ENCODE data around the gene SERINC4. TPM values are rescaled to one million over a fixed set of nuclear protein-coding genes. Genes with fewer than 3 reads are reported as not detected.

The SERINC4 gene
- total and polyA plus RNA-seq, 9 of the 15 experiments (the other 6 are each of a cell fraction or from before 2014, with no cell fraction given), result 0.14 to 0.86 (median 0.18) TPM; not detected in 2

GRCh38 chr15:43826508-43827341, 26.7 kb upstream of the SERINC4 start, which contains the start of gene WDR76 (continued):
- TF ChIP-seq MITF (IDR thresholded peaks at IDR 0.05) (no peak), TCFL5 (CRISPR knock-in tag; conservative IDR thresholded peaks at IDR 0.05) (no peak), SMARCA5 (IDR thresholded peaks at IDR 0.05) (no peak; the same call in 1 of the 2 replicates), HEY1 (CRISPR knock-in tag; IDR thresholded peaks at IDR 0.05; ENCODE audit: borderline replicate concordance) (no peak), ATF1 (CRISPR knock-in tag; IDR thresholded peaks at IDR 0.05) (no peak), ATF1 (tag; IDR thresholded peaks at IDR 0.05) (peak; percentile 27; the same call in 1 of the 2 replicates), PHF20 (IDR thresholded peaks at IDR 0.05; ENCODE audit: partially characterized antibody) (peak; percentile 51), POLR2B (IDR thresholded peaks at IDR 0.05; ENCODE audit: low read depth, partially characterized antibody) (peak; percentile 74), CBX2 (IDR thresholded peaks at IDR 0.05; ENCODE audit: insufficient read depth, low read length, poor library complexity, severe bottlenecking) (no peak), ZBTB8A (IDR thresholded peaks at IDR 0.05; ENCODE audit: partially characterized antibody) (no peak), SRF (CRISPR knock-in tag; IDR thresholded peaks at IDR 0.05) (peak in 1 of 2 experiments; percentile 69; a peak in 2 of 4 replicates), ZNF830 (CRISPR knock-in tag; IDR thresholded peaks at IDR 0.05) (no peak), FOXP1 (CRISPR knock-in tag; IDR thresholded peaks at IDR 0.05) (peak; percentile 50; the same call in 1 of the 2 replicates), SPI1 (IDR thresholded peaks at IDR 0.05; ENCODE audit: borderline replicate concordance, low read depth, low read length) (no peak)
